Activated CD4-positive, alpha-beta memory T cell treated with anti-CD3 and anti-CD28 coated beads for 36 hours (primary cell): ENCODE data around the gene PAPSS1. TPM values are rescaled to one million over a fixed set of nuclear protein-coding genes. Genes with fewer than 3 reads are reported as not detected.
A peak's percentile ranks its signal among the peaks of the same experiment; 100 is the strongest.
"Not testable (repeated sequence)": the region's sequence is repeated elsewhere in the genome, so short reads cannot be mapped to it uniquely, and the experiment has no call there.

Experiments used
- CTCF ChIA-PET: fragments of 350-600 bp; sonication (Branson Sonifier 250); formaldehyde crosslinking; loops from one replicate; lab custom pipeline; 2021; ENCODE audit warnings: antibody characterized with exemption, inconsistent platforms; lab: Charles Lee
- POLR2A ChIA-PET: fragments of 350-600 bp; sonication (Branson Sonifier 250); formaldehyde crosslinking; loops from one replicate; lab custom pipeline; 2021; ENCODE audit warnings: antibody characterized with exemption; lab: Charles Lee
- DNase-seq: peaks from one replicate; pipeline ENCODE4 v3.0.0-alpha.2; 2020
- H3K27ac Mint-ChIP-seq: one replicate; pipeline ENCODE4 v1.8.0; 2021; ENCODE audit warnings: mixed read lengths
- H3K27me3 Mint-ChIP-seq: one replicate; pipeline ENCODE4 v1.8.0; 2021; ENCODE audit warnings: mixed read lengths
- H3K36me3 Mint-ChIP-seq: one replicate; pipeline ENCODE4 v1.8.0; 2021; ENCODE audit warnings: mixed read lengths
- H3K4me1 Mint-ChIP-seq: one replicate; pipeline ENCODE4 v1.8.0; 2021; ENCODE audit warnings: low read depth, mixed read lengths
- H3K4me3 Mint-ChIP-seq: one replicate; pipeline ENCODE4 v1.8.0; 2021; ENCODE audit warnings: mild to moderate bottlenecking, mixed read lengths
- H3K9me3 Mint-ChIP-seq: one replicate; pipeline ENCODE4 v1.8.0; 2021; ENCODE audit warnings: mixed read lengths
- intact Hi-C: fragments of 100-400 bp; cut with micrococcal nuclease; formaldehyde crosslinking; loops from one replicate; pipeline ENCODE4 v1.15.1; 2023
- total RNA-seq, 2 experiments: library from RNA; stranded (reverse); gene quantifications; one replicate each; pipeline ENCODE4 v1.2.3, GENCODE V29; 2021

PAPSS1 gene
- total RNA-seq, 2 experiments from 2014 or later, result 33.0 to 34.9 TPM

- intact Hi-C loops, result loop anchor here (5.0 kb wide), 3 partner anchors 71 to 301 kb away; no protein-coding TSS in a partner anchor
- DNase-seq, H3K27me3 Mint-ChIP-seq, H3K4me3 Mint-ChIP-seq, H3K9me3 Mint-ChIP-seq, H3K36me3 Mint-ChIP-seq, CTCF ChIA-PET, H3K27ac Mint-ChIP-seq, POLR2A ChIA-PET: not testable (repeated sequence)
- peaks cover 18% of the 10 kb centered on the region for H3K4me1 Mint-ChIP-seq
Observed at GRCh38 chr4:107723331-107723730, 3.3 kb upstream of the PAPSS1 start.

GRCh38 chr4:107721436-107722100 is 1.5 kb upstream of the PAPSS1 start:
- Mint-ChIP-seq H3K4me1 (peaks cover 26% of the 10 kb centered on the region), H3K36me3 (no peaks in the 10 kb centered on the region), H3K27ac (peak overlapping the region; percentile 35), H3K9me3 (no peaks in the 10 kb centered on the region), H3K27me3 (no peaks in the 10 kb centered on the region), H3K4me3 (peak overlapping the region; percentile 88)
- CTCF ChIA-PET, result interaction anchor here (0.7 to 4.1 kb wide), 2 partner anchors 15 to 17 kb away, joined by 3 to 31 read pairs; no protein-coding TSS in a partner anchor
- intact Hi-C loops, result loop anchor here (2.0 to 5.0 kb wide), 6 partner anchors 31 to 309 kb away; partner anchors contain the start of gene SGMS2
- POLR2A ChIA-PET, result no interaction called here
- peak; percentile 59 for DNase-seq

- Mint-ChIP-seq H3K27ac (peak overlapping the region; percentile 84), H3K4me1 (peaks cover 26% of the 10 kb centered on the region), H3K36me3 (peaks cover 2% of the 10 kb centered on the region), H3K9me3 (no peaks in the 10 kb centered on the region), H3K4me3 (peak overlapping the region; percentile 88), H3K27me3 (no peaks in the 10 kb centered on the region)
- CTCF ChIA-PET, result interaction anchor here (1.0 to 4.1 kb wide), 3 partner anchors 17 to 39 kb away, joined by 4 to 31 read pairs (median 8); no protein-coding TSS in a partner anchor
- peak; percentile 64 for DNase-seq
- POLR2A ChIA-PET, result interaction anchor here (1.0 to 1.3 kb wide), 2 partner anchors 9 to 212 kb away, joined by 4 to 5 read pairs; partner anchors contain the start of gene CYP2U1
- intact Hi-C loops, result no loop called here
Observed at GRCh38 chr4:107719207-107719921, 670 bp downstream of the PAPSS1 start.

GRCh38 chr4:107718351-107718965 is 1.6 kb downstream of the PAPSS1 start:
- H3K9me3 Mint-ChIP-seq, result no peaks in the 10 kb centered on the region
- intact Hi-C loops, result loop anchor here (1.0 kb wide), 1 partner anchor 8 kb away; no protein-coding TSS in a partner anchor
- ChIA-PET POLR2A (no interaction called here), CTCF (interaction anchor here (4.1 kb wide), 1 partner anchor 18 kb away, joined by 31 read pairs; no protein-coding TSS in a partner anchor)
- no peaks in the 10 kb centered on the region for H3K27me3 Mint-ChIP-seq
- H3K4me1 Mint-ChIP-seq, result peaks cover 26% of the 10 kb centered on the region
- H3K27ac Mint-ChIP-seq, result no peak overlapping the region
- no peak for DNase-seq
- peak overlapping the region; percentile 88 for H3K4me3 Mint-ChIP-seq
- peaks cover 5% of the 10 kb centered on the region for H3K36me3 Mint-ChIP-seq

- peaks cover 6% of the 10 kb centered on the region for H3K9me3 Mint-ChIP-seq
- intact Hi-C loops, result no loop called here
- H3K36me3 Mint-ChIP-seq, result peaks cover 11% of the 10 kb centered on the region
- DNase-seq, result no peak
- no peak overlapping the region for H3K27ac Mint-ChIP-seq
- peaks cover 32% of the 10 kb centered on the region for H3K4me1 Mint-ChIP-seq
- ChIA-PET CTCF (no interaction called here), POLR2A (no interaction called here)
- H3K27me3 Mint-ChIP-seq, result no peaks in the 10 kb centered on the region
- no peak overlapping the region for H3K4me3 Mint-ChIP-seq
Observed at GRCh38 chr4:107714256-107714655, 5.8 kb downstream of the PAPSS1 start.

- H3K4me1 Mint-ChIP-seq, result peaks cover 15% of the 10 kb centered on the region
- intact Hi-C loops, result no loop called here
- DNase-seq, result no peak
- no peak overlapping the region for H3K4me3 Mint-ChIP-seq
- POLR2A ChIA-PET, result no interaction called here
- peaks cover 15% of the 10 kb centered on the region for H3K9me3 Mint-ChIP-seq
- CTCF ChIA-PET, result interaction anchor here (0.6 kb wide), 1 partner anchor 25 kb away, joined by 3 read pairs; no protein-coding TSS in a partner anchor
- H3K27ac Mint-ChIP-seq, result no peak overlapping the region
- no peaks in the 10 kb centered on the region for H3K27me3 Mint-ChIP-seq
- H3K36me3 Mint-ChIP-seq, result peaks cover 16% of the 10 kb centered on the region
Observed at GRCh38 chr4:107712236-107712635, 7.8 kb downstream of the PAPSS1 start.

GRCh38 chr4:107711831-107712230 is 8.2 kb downstream of the PAPSS1 start:
- Mint-ChIP-seq H3K4me3 (no peak overlapping the region), H3K27ac (no peak overlapping the region)

GRCh38 chr4:107710493-107711459 is 9.3 kb downstream of the PAPSS1 start:
- H3K4me1 Mint-ChIP-seq, result peaks cover 15% of the 10 kb centered on the region
- no peak overlapping the region for H3K27ac Mint-ChIP-seq
- peaks cover 27% of the 10 kb centered on the region for H3K9me3 Mint-ChIP-seq
- no peaks in the 10 kb centered on the region for H3K27me3 Mint-ChIP-seq
- POLR2A ChIA-PET, result interaction anchor here (0.9 kb wide), 1 partner anchor 9 kb away, joined by 4 read pairs; the partner anchor contains the start of gene PAPSS1
- peaks cover 20% of the 10 kb centered on the region for H3K36me3 Mint-ChIP-seq
- CTCF ChIA-PET, result no interaction called here
- no peak overlapping the region for H3K4me3 Mint-ChIP-seq
- DNase-seq, result no peak
- intact Hi-C loops, result loop anchor here (1.0 kb wide), 1 partner anchor 8 kb away; no protein-coding TSS in a partner anchor

More at GRCh38 chr4:107711831-107712230, 8.2 kb downstream of the PAPSS1 start:
- no peak for DNase-seq
- Mint-ChIP-seq H3K36me3 (peaks cover 16% of the 10 kb centered on the region), H3K27me3 (no peaks in the 10 kb centered on the region), H3K4me1 (peaks cover 15% of the 10 kb centered on the region), H3K9me3 (peaks cover 17% of the 10 kb centered on the region)
- ChIA-PET POLR2A (no interaction called here), CTCF (no interaction called here)
- intact Hi-C loops, result no loop called here

GRCh38 chr4:107709916-107710315 is 10.1 kb downstream of the PAPSS1 start:
- intact Hi-C loops, result loop anchor here (1.0 kb wide), 1 partner anchor 8 kb away; no protein-coding TSS in a partner anchor
- ChIA-PET POLR2A (interaction anchor here (0.9 kb wide), 1 partner anchor 10 kb away, joined by 4 read pairs; the partner anchor contains the start of gene PAPSS1), CTCF (interaction anchor here (1.0 kb wide), 1 partner anchor 26 kb away, joined by 3 read pairs; no protein-coding TSS in a partner anchor)
- peaks cover 26% of the 10 kb centered on the region for H3K36me3 Mint-ChIP-seq
- no peak overlapping the region for H3K4me3 Mint-ChIP-seq
- H3K27me3 Mint-ChIP-seq, result no peaks in the 10 kb centered on the region
- H3K9me3 Mint-ChIP-seq, result peaks cover 35% of the 10 kb centered on the region
- no peak for DNase-seq
- peaks cover 15% of the 10 kb centered on the region for H3K4me1 Mint-ChIP-seq
- no peak overlapping the region for H3K27ac Mint-ChIP-seq

GRCh38 chr4:107708225-107708624 is 11.8 kb downstream of the PAPSS1 start:
- DNase-seq, result no peak
- ChIA-PET POLR2A (no interaction called here), CTCF (no interaction called here)
- Mint-ChIP-seq H3K9me3 (peaks cover 46% of the 10 kb centered on the region), H3K4me3 (no peak overlapping the region), H3K4me1 (peaks cover 15% of the 10 kb centered on the region), H3K27me3 (no peaks in the 10 kb centered on the region), H3K27ac (no peak overlapping the region), H3K36me3 (peaks cover 23% of the 10 kb centered on the region)
- intact Hi-C loops, result no loop called here
